GM13977 (cell line): ENCODE measurements around the gene POMT1.

ENCODE experiments used
- DNase-seq: peaks from one replicate; pipeline ENCODE4 v3.0.0; 2012; ENCODE audit warnings: low spot score
- in situ Hi-C: fragments of 300-500 bp; cut with MboI; formaldehyde crosslinking; loops from one replicate; pipeline ENCODE4 v1.12.0; 2022; ENCODE audit warnings: low sequenced_read_pairs, low pct_unique_long_range_greater_than_20kb, mixed read lengths, inconsistent platforms; ENCODE audit not compliant: unreplicated experiment
- TF ChIP-seq, protein P1 (sequence below): IDR thresholded peaks from 2 replicates; pipeline ENCODE4 v1.5.1; 2012; ENCODE audit warnings: mild to moderate bottlenecking, control low read depth; ENCODE audit not compliant: insufficient read depth; ENCODE audit errors: extremely low read depth, missing control alignments

The POMT1 gene

DNA sequence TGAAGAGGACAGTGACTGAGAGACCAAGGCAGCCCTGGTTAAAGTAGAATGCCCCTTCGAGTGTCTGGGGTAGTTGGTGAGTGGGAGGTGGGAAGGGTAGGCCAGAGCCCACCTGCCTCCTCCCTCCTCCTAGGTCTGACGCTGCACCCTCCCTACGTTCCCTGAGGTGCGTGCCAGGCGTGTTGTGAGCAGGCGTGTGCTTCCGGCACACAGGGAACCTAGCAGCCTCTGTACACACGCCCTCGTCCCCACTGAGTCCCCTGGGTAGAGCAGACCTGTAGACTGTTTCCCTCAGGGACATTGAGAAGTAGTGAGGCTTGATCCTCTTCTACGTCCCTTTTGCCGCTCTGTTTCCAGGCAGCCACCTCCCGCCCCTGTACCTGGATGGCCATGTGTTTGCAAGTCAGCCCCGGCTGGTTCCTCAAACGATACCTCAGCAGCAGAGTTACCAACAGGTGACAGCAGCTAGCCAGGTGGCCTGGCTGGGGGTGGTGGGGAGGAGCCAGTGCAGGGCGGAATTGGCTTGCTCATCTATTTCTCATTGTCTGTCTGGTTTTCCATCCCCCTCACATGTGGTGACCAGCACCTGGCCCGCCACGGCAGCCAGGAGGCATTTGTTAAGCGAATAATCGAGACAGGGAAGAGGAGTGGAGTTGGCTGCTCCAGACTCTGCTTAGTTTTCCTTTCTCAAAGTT is 16.8 kb upstream of the POMT1 start:
- in situ Hi-C loops, result no loop called here
- TF ChIP-seq, protein P1, sequence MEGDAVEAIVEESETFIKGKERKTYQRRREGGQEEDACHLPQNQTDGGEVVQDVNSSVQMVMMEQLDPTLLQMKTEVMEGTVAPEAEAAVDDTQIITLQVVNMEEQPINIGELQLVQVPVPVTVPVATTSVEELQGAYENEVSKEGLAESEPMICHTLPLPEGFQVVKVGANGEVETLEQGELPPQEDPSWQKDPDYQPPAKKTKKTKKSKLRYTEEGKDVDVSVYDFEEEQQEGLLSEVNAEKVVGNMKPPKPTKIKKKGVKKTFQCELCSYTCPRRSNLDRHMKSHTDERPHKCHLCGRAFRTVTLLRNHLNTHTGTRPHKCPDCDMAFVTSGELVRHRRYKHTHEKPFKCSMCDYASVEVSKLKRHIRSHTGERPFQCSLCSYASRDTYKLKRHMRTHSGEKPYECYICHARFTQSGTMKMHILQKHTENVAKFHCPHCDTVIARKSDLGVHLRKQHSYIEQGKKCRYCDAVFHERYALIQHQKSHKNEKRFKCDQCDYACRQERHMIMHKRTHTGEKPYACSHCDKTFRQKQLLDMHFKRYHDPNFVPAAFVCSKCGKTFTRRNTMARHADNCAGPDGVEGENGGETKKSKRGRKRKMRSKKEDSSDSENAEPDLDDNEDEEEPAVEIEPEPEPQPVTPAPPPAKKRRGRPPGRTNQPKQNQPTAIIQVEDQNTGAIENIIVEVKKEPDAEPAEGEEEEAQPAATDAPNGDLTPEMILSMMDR, result no peak
- DNase-seq, result no peak

DNA sequence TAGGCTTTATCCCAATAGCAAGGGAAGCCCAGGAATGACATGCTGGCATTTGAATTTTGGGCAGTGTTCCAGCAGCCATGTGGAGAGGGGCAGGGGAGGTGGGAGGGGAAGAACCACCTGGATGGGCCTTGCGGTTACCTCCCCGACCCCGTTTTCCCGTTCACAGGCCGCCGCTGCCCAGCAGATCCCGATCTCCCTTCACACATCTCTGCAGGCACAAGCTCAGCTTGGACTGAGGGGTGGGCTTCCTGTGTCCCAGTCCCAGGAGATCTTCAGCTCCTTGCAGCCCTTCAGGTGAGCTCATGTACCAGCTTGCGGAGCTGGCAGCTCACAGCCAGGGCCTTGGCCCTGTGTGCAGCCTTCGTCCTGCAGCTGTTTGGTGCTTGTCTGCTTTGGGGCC is 15.7 kb upstream of the POMT1 start:
- in situ Hi-C loops, result no loop called here
- TF ChIP-seq, protein P1, result no peak
- no peak for DNase-seq

DNA sequence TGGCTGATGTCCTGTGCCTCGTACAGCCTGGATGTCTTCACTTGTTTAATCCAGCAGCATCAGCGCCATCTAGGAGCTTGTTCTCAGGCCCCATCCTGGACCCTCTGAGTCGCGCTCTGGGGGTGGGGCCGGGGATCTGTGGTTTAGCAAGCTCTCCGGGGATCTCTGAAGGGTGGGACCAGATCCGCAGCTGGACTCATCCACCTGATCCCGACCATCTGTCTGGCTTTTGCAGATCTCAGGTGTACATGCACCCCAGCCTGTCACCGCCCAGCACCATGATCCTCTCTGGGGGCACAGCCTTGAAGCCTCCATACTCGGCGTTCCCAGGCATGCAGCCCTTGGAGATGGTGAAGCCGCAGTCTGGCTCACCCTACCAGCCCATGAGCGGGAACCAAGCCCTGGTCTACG is 15.1 kb upstream of the POMT1 start:
- in situ Hi-C loops, result no loop called here
- DNase-seq, result no peak
- TF ChIP-seq, protein P1, result no peak

DNA sequence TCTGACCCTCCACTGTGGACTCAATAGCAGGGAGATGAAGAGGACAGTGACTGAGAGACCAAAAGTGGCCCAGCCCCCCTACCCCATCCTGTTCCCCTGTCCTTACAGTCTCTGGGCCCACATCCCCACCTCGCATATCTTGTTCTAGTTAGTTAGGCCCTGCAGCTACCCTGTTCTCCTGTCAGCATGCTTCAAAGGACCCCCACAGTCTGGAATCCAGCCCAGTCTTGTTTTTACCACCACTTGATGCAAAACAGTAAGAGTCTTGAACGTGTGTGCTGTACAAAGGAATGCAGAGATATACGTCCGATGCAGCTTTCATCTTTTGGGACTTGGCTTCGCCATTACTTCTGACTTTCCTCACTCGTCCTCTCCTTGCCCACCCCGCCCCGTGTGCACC is 12.2 kb upstream of the POMT1 start:
- in situ Hi-C loops, result no loop called here
- TF ChIP-seq, protein P1, result no peak
- DNase-seq, result no peak

DNA sequence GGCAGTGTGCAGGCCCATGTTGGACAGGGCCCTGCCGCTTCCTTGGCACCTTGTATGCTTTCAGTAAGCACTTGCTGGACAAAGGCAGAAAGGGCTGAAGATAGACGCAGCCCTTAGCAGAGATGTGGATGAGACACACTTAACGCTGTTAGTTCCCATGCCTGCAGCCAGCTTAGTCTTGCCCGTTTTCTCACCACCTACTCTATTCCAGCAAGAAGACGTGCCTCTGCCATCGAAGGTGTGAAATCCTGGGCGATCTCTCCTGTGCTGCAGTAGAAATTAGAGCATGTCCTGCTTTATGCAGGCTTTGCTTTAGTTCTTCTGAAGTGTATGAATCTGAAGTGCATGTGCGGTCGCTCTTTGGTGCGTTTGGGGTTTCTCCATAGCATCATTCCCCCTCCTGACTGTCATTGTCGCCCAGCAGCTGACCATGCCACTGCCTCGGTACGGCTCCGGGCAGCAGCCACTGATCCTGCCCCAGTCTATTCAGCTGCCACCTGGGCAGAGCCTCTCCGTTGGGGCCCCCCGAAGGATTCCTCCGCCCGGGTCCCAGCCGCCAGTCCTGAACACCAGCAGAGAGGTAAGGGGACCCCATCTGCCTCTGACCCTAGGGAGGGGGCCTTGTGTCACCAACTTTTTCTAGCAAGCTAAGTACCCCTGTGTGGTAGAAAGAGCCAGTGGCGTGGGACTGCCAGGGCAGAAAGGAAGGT is 11.6 kb upstream of the POMT1 start:
- DNase-seq, result no peak
- TF ChIP-seq, protein P1, result no peak
- in situ Hi-C loops, result no loop called here

DNA sequence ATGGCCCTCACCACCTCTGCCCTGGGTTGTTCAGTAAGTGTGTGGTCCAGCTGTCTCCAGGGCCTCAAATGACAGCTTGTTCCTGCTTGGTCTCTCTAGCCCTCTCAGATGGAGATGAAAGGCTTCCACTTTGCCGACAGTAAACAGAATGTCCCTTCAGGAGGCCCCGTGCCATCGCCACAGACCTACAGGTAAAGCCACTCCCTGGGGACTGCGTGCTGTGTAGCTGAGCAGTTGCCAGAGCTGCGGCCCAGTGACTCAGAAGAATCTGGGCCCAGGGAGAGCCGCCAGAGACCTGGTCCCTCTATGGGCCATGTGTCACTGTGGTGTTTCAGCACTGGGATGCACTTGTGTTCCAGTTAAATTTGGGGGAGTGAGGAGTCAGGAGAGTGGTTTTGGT is 10.6 kb upstream of the POMT1 start:
- in situ Hi-C loops, result no loop called here
- DNase-seq, result no peak
- TF ChIP-seq, protein P1, result no peak
